OCI-M1 (cell line): ENCODE results near the gene GRB2.
"Not testable (repeated sequence)": the region's sequence is repeated elsewhere in the genome, so short reads cannot be mapped to it uniquely, and the experiment has no call there.

Experiments
- DNase-seq: peaks from one replicate; lab custom pipeline; 2025; lab: John Stamatoyannopoulos, UW

The GRB2 gene

GRCh38 chr17:75350029-75350428, 55.4 kb downstream of the GRB2 start:
- DNase-seq: no peak

GRCh38 chr17:75349589-75349988, 55.9 kb downstream of the GRB2 start:
- no peak for DNase-seq

GRCh38 chr17:75348386-75349012, 57.0 kb downstream of the GRB2 start:
- peak; percentile 56 for DNase-seq

GRCh38 chr17:75346906-75347305, 58.6 kb downstream of the GRB2 start:
- DNase-seq: peak; percentile 96

GRCh38 chr17:75346368-75346767, 59.1 kb downstream of the GRB2 start:
- DNase-seq: not testable (repeated sequence)

- DNase-seq: peak; percentile 73
Measured at GRCh38 chr17:75345514-75346167, 59.8 kb downstream of the GRB2 start.

- DNase-seq: no peak
Measured at GRCh38 chr17:75344666-75345065, 60.8 kb downstream of the GRB2 start.

- DNase-seq: no peak
Measured at GRCh38 chr17:75342996-75343395, 62.5 kb downstream of the GRB2 start.

- DNase-seq: no peak
Measured at GRCh38 chr17:75341784-75342486, 63.5 kb downstream of the GRB2 start.

GRCh38 chr17:75340631-75341030, 64.8 kb downstream of the GRB2 start:
- DNase-seq: no peak

- no peak for DNase-seq
Measured at GRCh38 chr17:75339971-75340370, 65.5 kb downstream of the GRB2 start.

- peak; percentile 76 for DNase-seq
Measured at GRCh38 chr17:75338335-75338734, 67.1 kb downstream of the GRB2 start.

GRCh38 chr17:75335315-75335714, 70.2 kb downstream of the GRB2 start:
- DNase-seq: peak; percentile 30

GRCh38 chr17:75334723-75335122, 70.8 kb downstream of the GRB2 start:
- no peak for DNase-seq

- no peak for DNase-seq
Measured at GRCh38 chr17:75331671-75332070, 73.8 kb downstream of the GRB2 start.

- DNase-seq: no peak
Measured at GRCh38 chr17:75327757-75328156, 77.7 kb downstream of the GRB2 start.

GRCh38 chr17:75326226-75326848, 79.1 kb downstream of the GRB2 start:
- peak; percentile 84 for DNase-seq

GRCh38 chr17:75325827-75326225, 79.7 kb downstream of the GRB2 start:
- no peak for DNase-seq

GRCh38 chr17:75325348-75325747, 80.1 kb downstream of the GRB2 start:
- no peak for DNase-seq

GRCh38 chr17:75321506-75321905, 84.0 kb downstream of the GRB2 start:
- DNase-seq: no peak

GRCh38 chr17:75319904-75320691, 85.4 kb downstream of the GRB2 start:
- DNase-seq: no peak

GRCh38 chr17:75318615-75319222, 86.8 kb downstream of the GRB2 start:
- no peak for DNase-seq
